Immature natural killer cell (primary cell): ENCODE data around the gene LRRC70. TPM values are rescaled to one million over a fixed set of nuclear protein-coding genes. Genes with fewer than 3 reads are reported as not detected.

ENCODE experiments used
- DNase-seq, 3 donors: peaks; one replicate each; pipeline ENCODE4 v3.0.0; 2022; ENCODE audit warnings: mixed read lengths in 1 of 3
- H3K27ac Mint-ChIP-seq, 6 donors: one replicate each; pipeline ENCODE4 v1.8.0; 2020; ENCODE audit warnings: mixed read lengths in 6 of 6, mild to moderate bottlenecking in 5 of 6, inconsistent platforms in 4 of 6, moderate library complexity in 3 of 6
- H3K27me3 Mint-ChIP-seq, 3 donors: one replicate each; pipeline ENCODE4 v1.8.0; 2020 to 2021; ENCODE audit warnings: low read depth in 3 of 3, mild to moderate bottlenecking in 3 of 3, mixed read lengths in 3 of 3, moderate library complexity in 3 of 3, inconsistent platforms in 1 of 3
- H3K36me3 Mint-ChIP-seq, 3 donors: one replicate each; pipeline ENCODE4 v1.8.0; 2020; ENCODE audit warnings: mixed read lengths in 3 of 3, inconsistent platforms in 2 of 3, mild to moderate bottlenecking in 2 of 3
- H3K4me1 Mint-ChIP-seq, 2 donors: one replicate each; pipeline ENCODE4 v1.8.0; 2020; ENCODE audit warnings: inconsistent platforms in 2 of 2, mild to moderate bottlenecking in 2 of 2, mixed read lengths in 2 of 2, moderate library complexity in 1 of 2
- H3K4me3 Mint-ChIP-seq, 5 donors: one replicate each; pipeline ENCODE4 v1.8.0; 2020; ENCODE audit warnings: mild to moderate bottlenecking in 5 of 5, mixed read lengths in 5 of 5, inconsistent platforms in 3 of 5, moderate library complexity in 3 of 5
- H3K9me3 Mint-ChIP-seq, 6 donors: one replicate each; pipeline ENCODE4 v1.8.0; 2020; ENCODE audit warnings: mild to moderate bottlenecking in 6 of 6, mixed read lengths in 6 of 6, inconsistent platforms in 4 of 6, moderate library complexity in 3 of 6
- polyA plus RNA-seq, 3 donors: library from polyadenylated mRNA; unstranded; fragments of 300-500 nt; fragmentation: Illumina TruSeq; gene quantifications; one replicate each; pipeline ENCODE4 v1.2.3, GENCODE V29; 2021

The LRRC70 gene
- polyA plus RNA-seq, 3 donors from 2014 or later = 4.4 to 13.5 TPM; not detected in 1

DNA sequence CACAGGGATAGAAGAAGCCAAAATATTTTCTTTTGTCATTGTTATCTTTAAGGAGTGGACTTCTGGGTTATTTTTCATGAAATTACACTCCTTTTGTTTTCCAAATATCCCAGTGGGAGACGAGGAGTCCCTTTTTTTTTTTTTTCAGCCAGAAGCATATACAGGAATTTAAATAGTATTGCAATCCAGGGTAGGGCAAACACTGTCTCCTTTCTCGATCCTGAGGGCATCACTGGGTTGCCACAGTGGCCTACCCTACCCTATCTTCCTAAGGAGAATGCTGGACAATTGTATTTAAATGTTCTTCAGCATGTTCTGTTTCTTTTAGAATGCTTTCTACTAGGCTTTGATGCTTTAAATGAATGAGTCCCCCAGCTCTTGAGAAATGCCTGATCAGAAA is 47.9 kb downstream of the LRRC70 start:
- H3K27ac Mint-ChIP-seq = peak overlapping the region in 2 of 6 donors; percentile 52 to 62
- no peak overlapping the region for H3K4me3 Mint-ChIP-seq

DNA sequence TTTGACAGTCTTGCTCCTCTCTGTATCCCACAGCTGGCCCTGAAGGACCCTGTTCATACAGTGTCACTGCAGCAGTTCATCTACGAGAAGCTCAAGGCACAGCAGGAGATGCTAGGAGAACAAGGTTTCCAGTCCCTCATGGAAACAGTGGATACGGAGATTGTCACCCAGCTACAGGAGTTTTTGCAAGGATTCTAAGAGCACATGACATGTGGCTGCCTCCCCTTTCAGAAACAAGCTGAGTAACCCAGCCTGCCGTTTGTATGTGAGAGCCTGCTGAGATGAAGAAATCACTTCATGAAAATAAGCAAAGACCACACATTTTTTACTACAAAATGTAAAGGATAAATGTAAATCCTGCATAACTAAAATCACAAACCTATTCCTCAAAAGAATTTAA is 48.5 kb downstream of the LRRC70 start:
- H3K9me3 Mint-ChIP-seq = no peaks in the 10 kb centered on the region
- no peak overlapping the region for H3K4me3 Mint-ChIP-seq
- DNase-seq = no peak
- no peaks in the 10 kb centered on the region for H3K27me3 Mint-ChIP-seq
- H3K36me3 Mint-ChIP-seq = peaks cover 3 to 10% (median 6%) of the 10 kb centered on the region in 3 donors
- peak overlapping the region in 1 of 6 donors; percentile 52 for H3K27ac Mint-ChIP-seq
- no peaks in the 10 kb centered on the region for H3K4me1 Mint-ChIP-seq

More for the DNA sequence above, 47.9 kb downstream of the LRRC70 start:
- Mint-ChIP-seq H3K9me3 (no peaks in the 10 kb centered on the region), H3K36me3 (peaks cover 3 to 10% (median 6%) of the 10 kb centered on the region in 3 donors), H3K4me1 (no peaks in the 10 kb centered on the region), H3K27me3 (no peaks in the 10 kb centered on the region)
- no peak for DNase-seq

DNA sequence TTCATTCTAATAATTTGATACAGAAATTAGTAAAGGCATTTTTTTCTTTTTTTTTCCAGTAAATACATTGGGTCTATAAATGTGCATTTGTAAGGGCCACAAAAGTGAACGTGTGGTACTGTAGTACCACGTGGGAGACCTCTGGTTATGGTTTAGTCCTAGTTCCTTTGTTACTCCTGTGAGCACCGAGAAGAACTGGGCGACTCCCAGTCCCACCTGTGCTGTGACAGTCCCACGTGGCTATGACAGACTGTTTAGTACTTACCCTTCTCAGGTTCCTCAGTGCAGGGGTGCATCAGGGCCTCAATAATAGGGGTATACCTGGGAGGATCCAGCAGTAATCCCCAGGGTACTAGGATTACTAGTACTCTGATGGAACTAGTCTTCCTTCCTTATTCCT is 49.3 kb downstream of the LRRC70 start:
- DNase-seq = no peak
- H3K27ac Mint-ChIP-seq = no peak overlapping the region
- no peaks in the 10 kb centered on the region for H3K9me3 Mint-ChIP-seq
- no peaks in the 10 kb centered on the region for H3K4me1 Mint-ChIP-seq
- H3K4me3 Mint-ChIP-seq = no peak overlapping the region
- peaks cover 3 to 10% (median 10%) of the 10 kb centered on the region in 3 donors for H3K36me3 Mint-ChIP-seq
- no peaks in the 10 kb centered on the region for H3K27me3 Mint-ChIP-seq

Other genes with a start within 250 kb of the LRRC70 start
- 10 to 100 TPM; 22.3 to 27.0 (median 26.3) TPM for gene DIMT1, start 174.9 kb upstream of the LRRC70 start, polyA plus RNA-seq
- gene IPO11, start 166.1 kb upstream of the LRRC70 start, polyA plus RNA-seq = 10 to 100 TPM; 15.1 to 30.0 (median 25.3) TPM